IMR-90 (cell line): ENCODE measurements around the gene MAGI2. TPM values are rescaled to one million over a fixed set of nuclear protein-coding genes. Genes with fewer than 3 reads are reported as not detected.

ENCODE experiments used
- ATAC-seq: fragments of 200-7000 bp; cut with Tn5 transposase; 2 replicates; pipeline ENCODE4 v1.9.1; 2020; ENCODE audit warnings: low read depth, mild to moderate bottlenecking, moderate library complexity
- BruUV-seq: library from RNA; stranded (reverse); fragments of 400-500 nt; replicated peaks from 2 replicates; lab custom pipeline; 2021; lab: Mats Ljungman, UMichigan
- CTCF ChIA-PET: fragments of 300-600 bp; formaldehyde crosslinking; extraction: SDS; loops from one replicate; lab custom pipeline; 2021; ENCODE audit warnings: antibody characterized with exemption; lab: Yijun Ruan, JAX
- POLR2A ChIA-PET: fragments of 300-600 bp; sonication (Branson Sonifier 250); formaldehyde crosslinking; loops from one replicate; lab custom pipeline; 2022; ENCODE audit warnings: antibody characterized with exemption; ENCODE audit not compliant: unreplicated experiment; lab: Charles Lee
- DNase-seq: peaks from one replicate; pipeline ENCODE4 v3.0.0; 2013
- H2AFZ ChIP-seq: replicated peaks from 2 replicates; pipeline ENCODE3; 2013; ENCODE audit warnings: low read length, mild to moderate bottlenecking; ENCODE audit not compliant: poor library complexity
- H2AK5ac ChIP-seq: 2 replicates; pipeline ENCODE4 v1.6.1; 2013; ENCODE audit warnings: low read depth, low read length, inconsistent platforms
- H2AK9ac ChIP-seq: replicated peaks from 2 replicates; pipeline ENCODE3; 2013; ENCODE audit warnings: mild to moderate bottlenecking, low read depth, low read length, moderate library complexity; ENCODE audit not compliant: poor library complexity
- H2BK120ac ChIP-seq: 2 replicates; pipeline ENCODE4 v1.6.1; 2013; ENCODE audit warnings: low read depth, low read length, inconsistent platforms
- H2BK15ac ChIP-seq: 3 replicates; pipeline ENCODE4 v1.6.1; 2013; ENCODE audit warnings: low read depth, low read length, inconsistent platforms
- H2BK20ac ChIP-seq: 2 replicates; pipeline ENCODE4 v1.6.1; 2013; ENCODE audit warnings: low read depth, mild to moderate bottlenecking, inconsistent platforms, low read length, moderate library complexity
- H2BK5ac ChIP-seq: 2 replicates; pipeline ENCODE4 v1.6.1; 2013; ENCODE audit warnings: mild to moderate bottlenecking, low read depth, low read length, inconsistent platforms; ENCODE audit not compliant: poor library complexity, severe bottlenecking
- H3K14ac ChIP-seq: replicated peaks from 2 replicates; pipeline ENCODE4 v1.6.1; 2013; ENCODE audit warnings: low read depth, low read length, inconsistent platforms
- H3K18ac ChIP-seq: 2 replicates; pipeline ENCODE4 v1.6.1; 2013; ENCODE audit warnings: low read depth, low read length, control low read depth
- H3K23ac ChIP-seq: 2 replicates; pipeline ENCODE4 v1.6.1; 2013; ENCODE audit warnings: low read depth, low read length, inconsistent platforms
- H3K27ac ChIP-seq: 2 replicates; pipeline ENCODE4 v1.5.1; 2013; ENCODE audit warnings: mild to moderate bottlenecking, control low read depth, low read length; ENCODE audit not compliant: insufficient read depth
- H3K27me3 ChIP-seq: 2 replicates; pipeline ENCODE4 v1.6.1; 2013; ENCODE audit warnings: low read length; ENCODE audit not compliant: control insufficient read depth, insufficient read depth
- H3K36me3 ChIP-seq: 2 replicates; pipeline ENCODE4 v1.6.1; 2013; ENCODE audit warnings: low read length, mixed read lengths; ENCODE audit not compliant: control insufficient read depth, insufficient read depth
- H3K4ac ChIP-seq: 2 replicates; pipeline ENCODE4 v1.6.1; 2013; ENCODE audit warnings: low read depth, low read length, inconsistent platforms
- H3K4me1 ChIP-seq: 2 replicates; pipeline ENCODE4 v1.6.1; 2013; ENCODE audit warnings: low read length, mixed read lengths; ENCODE audit not compliant: control insufficient read depth, insufficient read depth
- H3K4me2 ChIP-seq: 2 replicates; pipeline ENCODE4 v1.6.1; 2013; ENCODE audit warnings: low read depth, mild to moderate bottlenecking, control low read depth, low read length, moderate library complexity
- H3K4me3 ChIP-seq: 2 replicates; pipeline ENCODE4 v1.5.1; 2013; ENCODE audit warnings: low read depth, mild to moderate bottlenecking, control low read depth, low read length, moderate library complexity; ENCODE audit not compliant: insufficient read depth
- H3K56ac ChIP-seq: 2 replicates; pipeline ENCODE4 v1.6.1; 2013; ENCODE audit warnings: low read length, inconsistent platforms; ENCODE audit not compliant: insufficient read depth; ENCODE audit errors: extremely low read depth
- H3K79me1 ChIP-seq, 2 experiments: 2 replicates each; pipeline ENCODE4 v1.6.1; 2013; ENCODE audit warnings: low read length in 2 of 2, inconsistent platforms in 1 of 2, low read depth in 1 of 2
- H3K9ac ChIP-seq: 2 replicates; pipeline ENCODE4 v1.6.1; 2013; ENCODE audit warnings: low read depth, low read length, control low read depth
- H3K9me1 ChIP-seq: 2 replicates; pipeline ENCODE4 v1.6.1; 2013; ENCODE audit warnings: low read length, inconsistent platforms; ENCODE audit not compliant: insufficient read depth
- H3K9me3 ChIP-seq: 2 replicates; pipeline ENCODE4 v1.6.1; 2013; ENCODE audit warnings: low read length; ENCODE audit not compliant: control insufficient read depth, insufficient read depth
- H4K20me1 ChIP-seq: 2 replicates; pipeline ENCODE4 v1.6.1; 2013; ENCODE audit warnings: low read length, inconsistent platforms; ENCODE audit not compliant: insufficient read depth
- H4K5ac ChIP-seq: 2 replicates; pipeline ENCODE4 v1.6.1; 2013; ENCODE audit warnings: mild to moderate bottlenecking, low read depth, low read length, control low read depth
- H4K8ac ChIP-seq, 2 experiments: 2 replicates each; pipeline ENCODE4 v1.6.1; 2013; ENCODE audit warnings: low read depth in 2 of 2, low read length in 2 of 2, control low read depth in 1 of 2, inconsistent platforms in 1 of 2
- H4K91ac ChIP-seq: 2 replicates; pipeline ENCODE4 v1.6.1; 2013; ENCODE audit warnings: low read depth, low read length, inconsistent platforms; ENCODE audit not compliant: insufficient read depth
- CTCF ChIP-seq: conservative IDR thresholded peaks from 2 replicates; pipeline ENCODE4 v1.5.1; 2012; ENCODE audit warnings: mild to moderate bottlenecking, low read depth, low read length, improper control_type of control experiment
- ELK1 ChIP-seq: fragments of 150-350 bp; IDR thresholded peaks from 2 replicates; pipeline ENCODE4 v1.6.1; 2016; ENCODE audit warnings: low read depth, mild to moderate bottlenecking, low read length, moderate library complexity, borderline replicate concordance
- MXI1 ChIP-seq: IDR thresholded peaks from 2 replicates; pipeline ENCODE4 v1.6.1; 2012; ENCODE audit warnings: low read depth, mild to moderate bottlenecking, low read length, moderate library complexity, borderline replicate concordance
- RAD21 ChIP-seq: IDR thresholded peaks from 2 replicates; pipeline ENCODE4 v1.6.1; 2012; ENCODE audit warnings: low read length, improper control_type of control experiment
- SMC3 ChIP-seq: fragments of 150-350 bp; IDR thresholded peaks from 2 replicates; pipeline ENCODE4 v1.6.1; 2016; ENCODE audit warnings: low read depth, mild to moderate bottlenecking, antibody characterized with exemption, low read length, moderate library complexity
- WGBS, 2 experiments: methylation state at CpG; one replicate each; pipeline versions ENCODE4 v1.1.5 to v1.1.7; 2013; ENCODE audit warnings: missing lambda C conversion rate in 2 of 2; ENCODE audit not compliant: insufficient read length in 1 of 2; ENCODE audit errors: extremely low coverage in 2 of 2; 5-methylcytosine and 5-hydroxymethylcytosine counted together
- dilution Hi-C: fragments of 300-500 bp; cut with HindIII; formaldehyde crosslinking; loops from one replicate; pipeline ENCODE4 v1.14.3; 2018; ENCODE audit warnings: low sequenced_read_pairs; ENCODE audit not compliant: unreplicated experiment
- in situ Hi-C: fragments of 300-500 bp; cut with MboI; formaldehyde crosslinking; loops from 3 replicates; pipeline ENCODE4 v1.14.3; 2019; ENCODE audit warnings: low sequenced_read_pairs, inconsistent platforms, mixed read lengths
- intact Hi-C: fragments of 100-400 bp; cut with micrococcal nuclease; formaldehyde crosslinking; loops from 2 replicates; pipeline ENCODE4 v1.10.0; 2022
- polyA plus RNA-seq, 3 experiments: library from polyadenylated mRNA; depleted of rRNA; stranded (reverse); fragments of >200 nt; gene quantifications; 2 replicates each; pipeline ENCODE4 v1.2.3, GENCODE V29; 2012; ENCODE audit warnings: low replicate concordance in 1 of 3
- total RNA-seq: library from RNA; depleted of rRNA; stranded (reverse); fragments of >200 nt; gene quantifications from 2 replicates; pipeline ENCODE4 v1.2.3, GENCODE V29; 2012

The MAGI2 gene
- total and polyA plus RNA-seq, 2 of the 4 experiments (the other 2 are of a cell fraction), result 2.5 to 17.9 TPM

- H3K23ac ChIP-seq, result no peak overlapping the region
- ChIA-PET POLR2A (no interaction called here), CTCF (interaction anchor here (0.7 to 1.9 kb wide), 6 partner anchors 10 to 1429 kb away, joined by 3 to 6 read pairs (median 3); no protein-coding TSS in a partner anchor)
- peak overlapping the region; percentile 35; the same call in 1 of the 2 replicates for H2BK120ac ChIP-seq
- H3K27me3 ChIP-seq, result no peaks in the 10 kb centered on the region
- no peaks in the 10 kb centered on the region for H3K9me3 ChIP-seq
- no peak overlapping the region for H3K4ac ChIP-seq
- peak; percentile 68 for DNase-seq
- H4K8ac ChIP-seq, result no peak overlapping the region
- intact Hi-C loops (loop anchor here (2.0 to 10.0 kb wide), 4 partner anchors 252 to 1232 kb away; no protein-coding TSS in a partner anchor), in situ Hi-C loops (loop anchor here (10.0 kb wide), 1 partner anchor 662 kb away; no protein-coding TSS in a partner anchor), dilution Hi-C loops (no loop called here)
- H3K9ac ChIP-seq, result no peak overlapping the region
- no peak overlapping the region for H3K27ac ChIP-seq
- H4K20me1 ChIP-seq, result no peaks in the 10 kb centered on the region
- no peak overlapping the region for H4K91ac ChIP-seq
- no TSS peak for BruUV-seq
- H3K56ac ChIP-seq, result no peak overlapping the region
- no peak overlapping the region for H2BK5ac ChIP-seq
- H3K18ac ChIP-seq, result no peak overlapping the region
- H4K5ac ChIP-seq, result no peak overlapping the region
- H3K4me3 ChIP-seq, result no peak overlapping the region
- no peaks in the 10 kb centered on the region for H3K36me3 ChIP-seq
- no peak overlapping the region for H2AK9ac ChIP-seq
- H2AFZ ChIP-seq, result no peak overlapping the region
- H3K14ac ChIP-seq, result no peak overlapping the region
- H2BK15ac ChIP-seq, result no peak overlapping the region
- peak overlapping the region; percentile 60; the same call in 1 of the 2 replicates for H3K4me2 ChIP-seq
- no peak overlapping the region for H2AK5ac ChIP-seq
- peaks cover 4 to 13% of the 10 kb centered on the region in 2 experiments; a peak in 3 of 4 replicates for H3K79me1 ChIP-seq
- peak overlapping the region; percentile 47; the same call in 1 of the 2 replicates for H2BK20ac ChIP-seq
- ATAC-seq, result peak; percentile 80
- H3K4me1 ChIP-seq, result no peaks in the 10 kb centered on the region; the same call in 1 of the 2 replicates
- peaks cover 3% of the 10 kb centered on the region; the same call in 1 of the 2 replicates for H3K9me1 ChIP-seq
- no CpG with 5 or more reads among the region's 8 CpGs for WGBS, 2 experiments
- TF ChIP-seq MXI1 (no peak), SMC3 (peak; percentile 76), CTCF (peak; percentile 70), RAD21 (peak; percentile 81), ELK1 (no peak)
Observed at GRCh38 chr7:79176859-79177477, 276.5 kb downstream of the MAGI2 start.
